Hepatocyte (in vitro differentiated cells): Measurements from ENCODE around the gene H2AZ2.

ENCODE experiments used
- CTCF ChIP-seq: fragments of 200-600 bp; sonication (generic); IDR thresholded peaks from 2 replicates; pipeline ENCODE4 v1.5.1; 2016; ENCODE audit warnings: antibody characterized with exemption, mild to moderate bottlenecking; ENCODE audit not compliant: poor library complexity
- EZH2 ChIP-seq: fragments of 200-600 bp; sonication (generic); IDR thresholded peaks from 2 replicates; pipeline ENCODE4 v1.6.1; 2016; ENCODE audit warnings: antibody characterized with exemption, mild to moderate bottlenecking, borderline replicate concordance

DNA sequence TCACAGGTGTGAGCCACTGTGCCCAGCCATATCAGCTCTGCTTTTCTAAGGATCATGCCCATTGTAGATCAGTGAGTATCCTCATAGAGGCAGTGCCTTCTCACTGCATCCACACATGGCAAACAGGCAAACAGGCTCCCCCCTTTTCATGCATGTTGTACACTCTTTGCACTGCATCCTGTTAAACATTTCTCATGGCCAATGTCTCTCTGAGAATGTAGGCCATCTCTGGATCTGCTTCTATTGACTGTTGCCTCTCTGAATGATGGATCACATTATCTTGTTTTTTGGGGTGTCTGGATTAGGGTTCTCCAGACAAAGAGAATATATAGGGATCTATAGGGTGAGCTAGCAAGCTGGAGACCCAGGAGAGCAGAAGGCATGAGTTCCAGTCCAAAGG lies 64.5 kb downstream of the H2AZ2 start:
- TF ChIP-seq CTCF (no peak), EZH2 (no peak)
